ENCODE data around the gene EHF.

Gene EHF

DNA sequence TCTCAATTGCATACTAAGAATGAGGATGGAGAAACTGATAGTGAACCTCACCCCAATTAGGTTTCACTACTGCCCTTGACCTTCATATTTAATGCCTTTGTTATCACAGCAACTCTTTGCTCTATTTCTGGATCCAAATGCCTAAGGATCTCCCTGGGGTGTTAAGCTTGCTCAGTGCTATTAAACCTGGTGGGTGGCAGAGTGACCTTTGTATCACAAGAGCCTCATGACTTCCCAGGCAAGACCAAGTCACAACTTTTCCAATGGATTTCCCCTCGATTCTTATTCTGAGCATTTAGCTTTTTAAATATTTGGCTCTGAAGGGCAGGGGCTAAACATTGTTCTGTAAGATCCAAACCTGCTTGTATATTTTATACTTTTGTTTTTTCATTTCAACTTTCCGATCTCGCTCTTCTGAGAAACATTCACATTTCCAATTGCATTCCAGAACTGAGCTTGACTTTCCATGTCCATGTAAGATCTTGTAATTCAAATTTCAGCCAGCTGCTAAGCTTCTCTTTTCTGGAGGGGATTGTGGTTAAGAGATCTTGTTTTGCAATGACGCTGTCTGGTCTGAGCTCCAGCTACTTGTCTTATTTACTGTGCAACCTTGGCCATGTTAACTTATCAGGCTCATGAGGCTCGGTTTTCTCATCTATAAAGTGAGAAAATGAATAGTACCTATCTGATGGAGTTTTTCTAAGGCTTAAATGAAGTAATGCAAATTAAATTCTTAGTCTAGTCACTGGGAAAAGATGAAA, 6.4 kb upstream of the EHF start:
- Histone ChIP-seq H3K4ac (ENCODE audit: low read length) (no peak overlapping the region), H3K27ac (replicated peaks; ENCODE audit: low read length) (no peak overlapping the region), H2BK5ac (ENCODE audit: low read length) (no peak overlapping the region), H4K8ac (ENCODE audit: low read depth, low read length) (no peak overlapping the region), H3K79me1 (ENCODE audit: low read depth, low read length) (no peaks in the 10 kb centered on the region), H3K36me3 (replicated peaks in 1 of 2; ENCODE audit: control insufficient read depth in 2 of 2, insufficient read depth in 2 of 2, low read length in 2 of 2) (no peaks in the 10 kb centered on the region), H3K9ac (ENCODE audit: low read depth, low read length, poor library complexity) (no peak overlapping the region), H3K27me3 (ENCODE audit: control insufficient read depth in 3 of 3, insufficient read depth in 3 of 3, low read depth in 1 of 3, low read length in 3 of 3) (no peaks in the 10 kb centered on the region), H3K14ac (ENCODE audit: low read length) (no peak overlapping the region), H2BK12ac (ENCODE audit: low read length) (no peak overlapping the region), H3K18ac (ENCODE audit: low read length) (no peak overlapping the region), H2AK5ac (ENCODE audit: low read depth, low read length) (no peak overlapping the region), H2AFZ (ENCODE audit: low read length) (no peak overlapping the region), H3K4me1 (ENCODE audit: control insufficient read depth in 2 of 2, insufficient read depth in 1 of 2, low read depth in 1 of 2, low read length in 2 of 2) (no peaks in the 10 kb centered on the region), H4K91ac (ENCODE audit: low read depth, low read length, poor library complexity) (no peak overlapping the region), H3K4me3 (ENCODE audit: low read length in 2 of 2) (no peak overlapping the region), H3K4me2 (ENCODE audit: insufficient read depth, low read length, poor library complexity, severe bottlenecking) (no peak overlapping the region), H2BK120ac (ENCODE audit: low read depth, low read length) (no peak overlapping the region), H2BK15ac (ENCODE audit: low read length) (no peak overlapping the region), H3K23ac (ENCODE audit: low read depth, low read length, poor library complexity) (no peak overlapping the region), H3K9me3 (replicated peaks in 1 of 2; ENCODE audit: control insufficient read depth in 2 of 2, insufficient read depth in 1 of 2, low read depth in 1 of 2, low read length in 2 of 2) (peaks cover 0 to 2% of the 10 kb centered on the region in 2 donors)
- no CpG with 5 or more reads among the region's 5 CpGs for WGBS, 2 donors (ENCODE audit: extremely low coverage in 2 of 2, insufficient read length in 2 of 2, insufficient replicate concordance in 1 of 2)
- no peak for DNase-seq (ENCODE audit: low spot score)

DNA sequence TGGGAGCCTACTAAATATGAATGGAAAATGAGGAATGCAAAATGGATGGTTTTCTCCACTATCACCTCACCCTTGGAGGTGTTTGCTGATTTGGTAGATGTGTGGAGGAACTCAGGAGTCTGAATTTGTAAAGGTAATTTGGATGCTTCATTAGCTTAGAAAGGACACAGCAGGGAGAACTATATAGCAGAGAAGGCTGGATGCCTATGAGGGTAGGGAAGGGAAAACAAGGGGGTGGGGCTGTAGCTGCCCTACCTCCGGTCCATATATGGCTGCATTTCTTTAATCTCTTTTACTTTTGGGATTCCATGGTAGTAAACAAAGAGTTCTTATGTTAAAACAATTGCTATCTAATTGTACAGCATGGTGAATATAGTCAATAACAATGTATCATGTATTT, 4.8 kb upstream of the EHF start:
- DNase-seq (ENCODE audit: low spot score) = no peak
- Histone ChIP-seq H4K91ac (ENCODE audit: low read depth, low read length, poor library complexity) (no peak overlapping the region), H3K4ac (ENCODE audit: low read length) (no peak overlapping the region), H2AFZ (ENCODE audit: low read length) (no peak overlapping the region), H3K18ac (ENCODE audit: low read length) (no peak overlapping the region), H3K36me3 (replicated peaks in 1 of 2; ENCODE audit: control insufficient read depth in 2 of 2, insufficient read depth in 2 of 2, low read length in 2 of 2) (no peaks in the 10 kb centered on the region), H2BK15ac (ENCODE audit: low read length) (no peak overlapping the region), H3K27me3 (ENCODE audit: control insufficient read depth in 3 of 3, insufficient read depth in 3 of 3, low read depth in 1 of 3, low read length in 3 of 3) (peaks cover 0 to 4% (median 0%) of the 10 kb centered on the region in 3 experiments), H3K23ac (ENCODE audit: low read depth, low read length, poor library complexity) (no peak overlapping the region), H3K4me1 (ENCODE audit: control insufficient read depth in 2 of 2, insufficient read depth in 1 of 2, low read depth in 1 of 2, low read length in 2 of 2) (no peaks in the 10 kb centered on the region), H4K8ac (ENCODE audit: low read depth, low read length) (no peak overlapping the region), H3K9me3 (replicated peaks in 1 of 2; ENCODE audit: control insufficient read depth in 2 of 2, insufficient read depth in 1 of 2, low read depth in 1 of 2, low read length in 2 of 2) (peaks cover 0 to 2% of the 10 kb centered on the region in 2 donors), H2BK120ac (ENCODE audit: low read depth, low read length) (no peak overlapping the region), H2AK5ac (ENCODE audit: low read depth, low read length) (no peak overlapping the region), H2BK12ac (ENCODE audit: low read length) (no peak overlapping the region), H3K14ac (ENCODE audit: low read length) (no peak overlapping the region), H3K79me1 (ENCODE audit: low read depth, low read length) (no peaks in the 10 kb centered on the region), H3K9ac (ENCODE audit: low read depth, low read length, poor library complexity) (no peak overlapping the region), H3K27ac (replicated peaks; ENCODE audit: low read length) (no peak overlapping the region), H3K4me2 (ENCODE audit: insufficient read depth, low read length, poor library complexity, severe bottlenecking) (no peak overlapping the region), H3K4me3 (ENCODE audit: low read length in 2 of 2) (no peak overlapping the region), H2BK5ac (ENCODE audit: low read length) (no peak overlapping the region)
- WGBS, 2 donors (ENCODE audit: extremely low coverage in 2 of 2, insufficient read length in 2 of 2, insufficient replicate concordance in 1 of 2) = no CpG with 5 or more reads among the region's 1 CpG

DNA sequence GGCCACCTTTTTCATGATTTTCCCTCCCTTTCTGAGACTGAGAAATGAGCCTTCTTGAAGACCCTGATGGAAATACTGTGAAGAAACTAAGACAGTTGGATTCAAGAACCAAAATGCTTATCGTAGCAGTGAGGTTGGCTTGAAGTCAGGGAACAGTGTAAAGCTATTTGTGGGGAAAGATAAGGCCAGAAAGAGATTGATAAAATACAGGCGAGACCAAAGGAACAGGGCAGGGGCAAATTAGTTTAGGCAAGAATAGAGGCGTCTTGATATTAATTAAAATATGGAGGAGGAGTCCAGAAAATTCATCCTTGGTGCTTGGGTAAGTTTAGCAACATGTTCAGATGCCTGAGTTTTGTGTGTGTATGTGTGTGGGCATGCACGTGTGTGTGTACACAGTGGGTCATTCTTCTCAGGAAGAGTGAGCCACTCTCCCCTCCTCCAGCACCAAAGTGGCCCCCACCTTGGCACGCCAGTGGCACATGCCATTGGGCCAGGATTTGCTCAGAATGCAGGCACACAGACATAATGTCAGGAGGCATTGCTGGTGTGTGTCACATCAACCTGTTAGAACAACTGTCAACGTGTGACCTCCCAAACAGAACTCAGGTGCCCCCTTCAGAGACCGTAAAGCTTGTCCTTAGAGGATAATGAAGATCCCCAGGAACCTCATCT, 3.9 kb upstream of the EHF start:
- WGBS, 2 donors (ENCODE audit: extremely low coverage in 2 of 2, insufficient read length in 2 of 2, insufficient replicate concordance in 1 of 2) = no CpG with 5 or more reads among the region's 7 CpGs
- H3K36me3 ChIP-seq (replicated peaks in 1 of 2; ENCODE audit: control insufficient read depth in 2 of 2, insufficient read depth in 2 of 2, low read length in 2 of 2) = no peaks in the 10 kb centered on the region
- H3K14ac ChIP-seq (ENCODE audit: low read length) = no peak overlapping the region
- peak overlapping the region in 1 of 2 donors; percentile 31 for H3K4me3 ChIP-seq (ENCODE audit: low read length in 2 of 2)
- H4K91ac ChIP-seq (ENCODE audit: low read depth, low read length, poor library complexity) = no peak overlapping the region
- H4K8ac ChIP-seq (ENCODE audit: low read depth, low read length) = no peak overlapping the region
- H3K4ac ChIP-seq (ENCODE audit: low read length) = no peak overlapping the region
- no peak for DNase-seq (ENCODE audit: low spot score)
- no peak overlapping the region for H3K23ac ChIP-seq (ENCODE audit: low read depth, low read length, poor library complexity)
- no peak overlapping the region for H2BK5ac ChIP-seq (ENCODE audit: low read length)
- H2BK120ac ChIP-seq (ENCODE audit: low read depth, low read length) = no peak overlapping the region
- H3K79me1 ChIP-seq (ENCODE audit: low read depth, low read length) = no peaks in the 10 kb centered on the region
- no peak overlapping the region for H3K4me2 ChIP-seq (ENCODE audit: insufficient read depth, low read length, poor library complexity, severe bottlenecking)
- no peak overlapping the region for H3K27ac ChIP-seq (replicated peaks; ENCODE audit: low read length)
- no peak overlapping the region for H3K9ac ChIP-seq (ENCODE audit: low read depth, low read length, poor library complexity)
- H2AFZ ChIP-seq (ENCODE audit: low read length) = no peak overlapping the region
- no peak overlapping the region for H2BK12ac ChIP-seq (ENCODE audit: low read length)
- H2AK5ac ChIP-seq (ENCODE audit: low read depth, low read length) = no peak overlapping the region
- H3K4me1 ChIP-seq (ENCODE audit: control insufficient read depth in 2 of 2, insufficient read depth in 1 of 2, low read depth in 1 of 2, low read length in 2 of 2) = no peaks in the 10 kb centered on the region
- H3K27me3 ChIP-seq (ENCODE audit: control insufficient read depth in 3 of 3, insufficient read depth in 3 of 3, low read depth in 1 of 3, low read length in 3 of 3) = peaks cover 0 to 4% (median 0%) of the 10 kb centered on the region in 3 experiments
- H3K9me3 ChIP-seq (replicated peaks in 1 of 2; ENCODE audit: control insufficient read depth in 2 of 2, insufficient read depth in 1 of 2, low read depth in 1 of 2, low read length in 2 of 2) = peaks cover 0 to 2% of the 10 kb centered on the region in 2 donors
- no peak overlapping the region for H3K18ac ChIP-seq (ENCODE audit: low read length)
- no peak overlapping the region for H2BK15ac ChIP-seq (ENCODE audit: low read length)

DNA sequence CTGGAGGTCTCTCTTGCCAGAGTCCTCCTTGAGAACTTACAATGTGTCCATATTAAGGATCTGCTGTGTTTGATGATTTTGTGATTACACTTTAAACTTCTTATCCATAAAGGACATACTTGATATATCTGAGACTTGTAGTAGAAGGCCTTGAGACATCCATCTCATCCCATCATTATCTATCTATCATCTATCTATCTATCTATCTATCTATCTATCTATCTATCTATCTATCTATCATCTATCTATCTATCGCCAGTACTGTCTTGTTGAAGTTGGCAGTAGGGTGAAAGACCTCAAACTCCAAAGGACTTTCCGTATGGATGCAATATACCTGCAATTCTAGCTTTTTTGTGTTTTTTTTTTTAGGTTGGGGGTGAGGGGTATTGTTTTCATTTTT, 2.5 kb upstream of the EHF start:
- Histone ChIP-seq H4K8ac (ENCODE audit: low read depth, low read length) (no peak overlapping the region), H3K9ac (ENCODE audit: low read depth, low read length, poor library complexity) (no peak overlapping the region), H3K9me3 (replicated peaks in 1 of 2; ENCODE audit: control insufficient read depth in 2 of 2, insufficient read depth in 1 of 2, low read depth in 1 of 2, low read length in 2 of 2) (peaks cover 0 to 2% of the 10 kb centered on the region in 2 donors), H3K14ac (ENCODE audit: low read length) (no peak overlapping the region), H3K4ac (ENCODE audit: low read length) (no peak overlapping the region), H3K4me2 (ENCODE audit: insufficient read depth, low read length, poor library complexity, severe bottlenecking) (no peak overlapping the region), H2BK5ac (ENCODE audit: low read length) (no peak overlapping the region), H3K79me1 (ENCODE audit: low read depth, low read length) (no peaks in the 10 kb centered on the region), H3K4me3 (ENCODE audit: low read length in 2 of 2) (no peak overlapping the region), H2BK15ac (ENCODE audit: low read length) (no peak overlapping the region), H4K91ac (ENCODE audit: low read depth, low read length, poor library complexity) (no peak overlapping the region), H2AFZ (ENCODE audit: low read length) (no peak overlapping the region), H3K36me3 (replicated peaks in 1 of 2; ENCODE audit: control insufficient read depth in 2 of 2, insufficient read depth in 2 of 2, low read length in 2 of 2) (no peaks in the 10 kb centered on the region), H2AK5ac (ENCODE audit: low read depth, low read length) (no peak overlapping the region), H3K23ac (ENCODE audit: low read depth, low read length, poor library complexity) (no peak overlapping the region), H3K27me3 (ENCODE audit: control insufficient read depth in 3 of 3, insufficient read depth in 3 of 3, low read depth in 1 of 3, low read length in 3 of 3) (peaks cover 0 to 4% (median 0%) of the 10 kb centered on the region in 3 experiments), H2BK120ac (ENCODE audit: low read depth, low read length) (no peak overlapping the region), H3K4me1 (ENCODE audit: control insufficient read depth in 2 of 2, insufficient read depth in 1 of 2, low read depth in 1 of 2, low read length in 2 of 2) (no peaks in the 10 kb centered on the region), H2BK12ac (ENCODE audit: low read length) (no peak overlapping the region), H3K18ac (ENCODE audit: low read length) (no peak overlapping the region), H3K27ac (replicated peaks; ENCODE audit: low read length) (no peak overlapping the region)
- DNase-seq (ENCODE audit: low spot score) = no peak
- no CpG with 5 or more reads among the region's 2 CpGs for WGBS, 2 donors (ENCODE audit: extremely low coverage in 2 of 2, insufficient read length in 2 of 2, insufficient replicate concordance in 1 of 2)
